ENCODE results near the gene EIF3L.
A peak's percentile ranks its signal among the peaks of the same experiment; 100 is the strongest.

The EIF3L gene

GRCh38 chr22:37817705-37818408, 31.4 kb upstream of the EIF3L start:
- no peaks in the 10 kb centered on the region for H3K9me3 ChIP-seq (ENCODE audit: severe bottlenecking)
- DNase-seq (ENCODE audit: low spot score) (no peak), ATAC-seq (ENCODE audit: low read depth) (peak; percentile 80)
- H3K4me3 ChIP-seq (ENCODE audit: severe bottlenecking), result no peak overlapping the region
- peak; percentile 96 for TF ChIP-seq CTCF (IDR thresholded peaks at IDR 0.05; ENCODE audit: poor library complexity, severe bottlenecking)
- no peaks in the 10 kb centered on the region for H3K36me3 ChIP-seq (ENCODE audit: low read depth)
- peaks cover 22% of the 10 kb centered on the region for H3K27me3 ChIP-seq (ENCODE audit: insufficient read depth, poor library complexity, severe bottlenecking)
- H3K27ac ChIP-seq (ENCODE audit: poor library complexity, severe bottlenecking), result no peak overlapping the region
- no peaks in the 10 kb centered on the region for H3K4me1 ChIP-seq (ENCODE audit: insufficient read depth, poor library complexity, severe bottlenecking)

DNA sequence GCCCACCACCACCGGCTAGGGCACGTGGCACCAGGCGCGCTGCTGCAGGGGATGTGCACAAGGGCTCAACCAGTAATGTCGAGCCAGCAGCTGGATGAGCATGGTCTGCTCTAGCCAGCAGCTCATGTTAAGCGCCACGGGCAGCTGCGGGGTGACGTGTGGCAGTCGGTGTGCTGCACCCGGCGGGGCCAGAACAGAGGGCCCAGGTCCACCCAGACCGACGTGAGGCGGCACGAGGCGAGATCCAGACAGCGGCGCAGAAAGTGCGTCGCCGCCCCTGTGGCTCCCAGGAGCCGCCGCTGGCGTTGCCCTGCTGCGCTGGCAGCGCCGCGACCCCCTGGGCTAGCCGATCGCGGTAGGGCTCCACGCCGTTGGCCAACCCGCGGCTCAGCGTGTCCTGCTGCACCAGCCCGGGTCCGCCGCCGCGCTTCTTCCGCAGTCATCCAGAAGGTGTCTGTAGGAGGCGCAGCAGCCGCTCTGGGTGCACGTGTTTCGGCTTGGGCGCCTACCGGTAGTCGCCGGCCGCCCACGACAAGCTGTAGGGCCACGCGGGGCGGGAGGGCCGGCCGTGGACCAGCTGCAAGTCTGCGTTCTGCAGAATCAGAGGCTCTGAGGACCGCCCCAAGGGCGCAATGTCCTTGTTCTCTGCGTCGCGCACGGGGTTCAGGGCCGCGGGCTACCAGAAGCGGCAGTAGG, 30.7 kb upstream of the EIF3L start:
- Histone ChIP-seq H3K4me1 (ENCODE audit: insufficient read depth, poor library complexity, severe bottlenecking) (no peaks in the 10 kb centered on the region), H3K27me3 (ENCODE audit: insufficient read depth, poor library complexity, severe bottlenecking) (peaks cover 26% of the 10 kb centered on the region), H3K9me3 (ENCODE audit: severe bottlenecking) (no peaks in the 10 kb centered on the region), H3K4me3 (ENCODE audit: severe bottlenecking) (no peak overlapping the region), H3K27ac (ENCODE audit: poor library complexity, severe bottlenecking) (no peak overlapping the region), H3K36me3 (ENCODE audit: low read depth) (no peaks in the 10 kb centered on the region)
- peak; percentile 20 for ATAC-seq (ENCODE audit: low read depth)
- no peak for DNase-seq (ENCODE audit: low spot score)
- TF ChIP-seq CTCF (IDR thresholded peaks at IDR 0.05; ENCODE audit: poor library complexity, severe bottlenecking), result no peak

DNA sequence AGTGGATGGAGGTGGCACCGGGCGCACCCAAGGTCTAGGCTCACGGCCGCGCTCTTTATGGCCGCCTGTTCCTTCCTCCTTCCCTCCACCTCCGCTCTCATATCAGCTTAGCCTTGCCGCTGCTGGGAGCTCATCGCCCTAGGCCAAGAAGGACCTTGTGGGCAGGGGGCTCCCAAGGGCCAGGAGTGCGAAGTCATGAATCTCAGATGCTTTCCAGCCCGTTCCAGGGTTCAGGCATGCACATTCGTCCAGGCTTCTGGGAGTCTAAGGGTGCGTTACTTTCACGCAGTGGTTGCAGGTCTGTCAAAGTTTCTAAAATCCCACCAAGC, 30.1 kb upstream of the EIF3L start:
- no peak overlapping the region for H3K4me3 ChIP-seq (ENCODE audit: severe bottlenecking)

GRCh38 chr22:37820350-37820749, 28.9 kb upstream of the EIF3L start:
- DNase-seq (ENCODE audit: low spot score) (no peak), ATAC-seq (ENCODE audit: low read depth) (no peak)
- H3K27me3 ChIP-seq (ENCODE audit: insufficient read depth, poor library complexity, severe bottlenecking), result peaks cover 34% of the 10 kb centered on the region
- no peaks in the 10 kb centered on the region for H3K4me1 ChIP-seq (ENCODE audit: insufficient read depth, poor library complexity, severe bottlenecking)
- no peaks in the 10 kb centered on the region for H3K9me3 ChIP-seq (ENCODE audit: severe bottlenecking)
- no peak overlapping the region for H3K27ac ChIP-seq (ENCODE audit: poor library complexity, severe bottlenecking)
- H3K36me3 ChIP-seq (ENCODE audit: low read depth), result no peaks in the 10 kb centered on the region
- no peak overlapping the region for H3K4me3 ChIP-seq (ENCODE audit: severe bottlenecking)
- TF ChIP-seq CTCF (IDR thresholded peaks at IDR 0.05; ENCODE audit: poor library complexity, severe bottlenecking), result no peak

More for the DNA sequence above, 30.1 kb upstream of the EIF3L start:
- H3K9me3 ChIP-seq (ENCODE audit: severe bottlenecking), result no peaks in the 10 kb centered on the region
- no peaks in the 10 kb centered on the region for H3K4me1 ChIP-seq (ENCODE audit: insufficient read depth, poor library complexity, severe bottlenecking)
- no peaks in the 10 kb centered on the region for H3K36me3 ChIP-seq (ENCODE audit: low read depth)
- DNase-seq (ENCODE audit: low spot score) (no peak), ATAC-seq (ENCODE audit: low read depth) (no peak)
- H3K27me3 ChIP-seq (ENCODE audit: insufficient read depth, poor library complexity, severe bottlenecking), result peaks cover 30% of the 10 kb centered on the region
- TF ChIP-seq CTCF (IDR thresholded peaks at IDR 0.05; ENCODE audit: poor library complexity, severe bottlenecking), result no peak
- no peak overlapping the region for H3K27ac ChIP-seq (ENCODE audit: poor library complexity, severe bottlenecking)
